NCI-H2227 (cell line): Measurements from ENCODE around the gene APOBEC3H.

Experiments used
- DNase-seq: peaks from one replicate; lab custom pipeline; 2025; ENCODE audit not compliant: unreplicated experiment; lab: John Stamatoyannopoulos, UW

Gene APOBEC3H

DNA sequence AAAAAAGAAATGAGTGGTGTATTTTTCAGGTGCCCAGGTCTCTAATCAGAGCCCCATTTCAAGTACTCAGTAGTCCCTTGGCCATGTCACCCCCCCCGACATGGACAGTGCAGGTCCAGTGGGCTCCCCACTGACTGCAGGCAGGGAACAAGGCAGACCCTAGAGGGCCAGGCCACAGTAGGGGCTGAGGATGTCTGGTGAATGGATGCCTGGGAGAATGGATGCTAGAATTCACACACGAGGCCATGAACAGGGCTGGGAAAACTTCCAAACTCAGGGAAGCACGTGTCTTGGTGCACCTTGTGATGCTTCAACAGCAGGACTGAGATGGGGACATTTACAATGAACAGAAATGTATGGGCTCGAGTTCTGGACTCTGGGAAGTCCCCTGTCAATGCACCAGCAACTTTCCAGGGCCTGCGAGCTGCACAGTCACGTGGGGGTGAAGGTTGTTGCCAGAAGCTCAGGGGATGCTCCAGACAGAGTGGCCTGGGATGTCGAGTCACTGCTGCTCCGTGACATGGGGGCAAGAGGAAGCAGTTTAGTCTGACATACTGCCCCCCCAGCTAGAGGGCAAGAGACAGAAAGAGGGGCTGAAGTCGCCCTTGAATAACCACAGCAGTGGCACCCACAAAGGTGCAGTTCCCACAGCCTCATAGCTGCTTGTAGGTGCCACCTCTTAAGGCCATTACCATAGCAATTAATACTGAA, 16.8 kb upstream of the APOBEC3H start:
- no peak for DNase-seq

DNA sequence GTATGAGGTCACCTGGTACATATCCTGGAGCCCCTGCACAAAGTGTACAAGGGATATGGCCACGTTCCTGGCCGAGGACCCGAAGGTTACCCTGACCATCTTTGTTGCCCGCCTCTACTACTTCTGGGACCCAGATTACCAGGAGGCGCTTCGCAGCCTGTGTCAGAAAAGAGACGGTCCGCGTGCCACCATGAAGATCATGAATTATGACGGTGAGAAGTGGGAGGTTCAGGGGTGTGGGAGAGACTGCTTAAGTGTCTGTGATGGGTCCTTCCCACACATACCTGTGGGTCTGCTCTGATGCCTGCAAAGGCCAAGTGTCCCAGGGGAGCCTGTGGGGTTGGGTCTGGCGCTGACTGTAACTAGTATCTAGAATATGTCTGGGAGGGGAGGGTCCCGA, 16.0 kb upstream of the APOBEC3H start:
- no peak for DNase-seq

DNA sequence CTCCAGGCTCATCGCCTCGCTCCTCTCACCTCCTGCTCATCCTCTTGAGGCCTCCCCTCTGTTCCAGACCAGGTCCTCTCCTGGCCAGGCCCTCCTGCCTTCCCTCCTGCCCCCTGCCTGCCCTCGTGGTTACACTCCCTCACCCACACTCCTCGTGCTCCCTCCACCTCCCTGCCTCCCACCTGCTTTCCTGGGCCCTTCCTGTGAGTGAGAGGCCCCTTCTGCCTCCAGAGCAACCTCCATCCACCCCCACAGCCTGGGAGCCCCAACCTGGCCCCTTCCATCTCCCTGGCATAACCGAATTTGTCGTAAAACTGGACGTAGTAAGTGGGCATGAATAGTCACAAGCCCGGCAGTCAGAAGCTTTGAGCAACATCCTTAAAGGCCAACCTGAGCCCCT, 15.4 kb upstream of the APOBEC3H start:
- no peak for DNase-seq

DNA sequence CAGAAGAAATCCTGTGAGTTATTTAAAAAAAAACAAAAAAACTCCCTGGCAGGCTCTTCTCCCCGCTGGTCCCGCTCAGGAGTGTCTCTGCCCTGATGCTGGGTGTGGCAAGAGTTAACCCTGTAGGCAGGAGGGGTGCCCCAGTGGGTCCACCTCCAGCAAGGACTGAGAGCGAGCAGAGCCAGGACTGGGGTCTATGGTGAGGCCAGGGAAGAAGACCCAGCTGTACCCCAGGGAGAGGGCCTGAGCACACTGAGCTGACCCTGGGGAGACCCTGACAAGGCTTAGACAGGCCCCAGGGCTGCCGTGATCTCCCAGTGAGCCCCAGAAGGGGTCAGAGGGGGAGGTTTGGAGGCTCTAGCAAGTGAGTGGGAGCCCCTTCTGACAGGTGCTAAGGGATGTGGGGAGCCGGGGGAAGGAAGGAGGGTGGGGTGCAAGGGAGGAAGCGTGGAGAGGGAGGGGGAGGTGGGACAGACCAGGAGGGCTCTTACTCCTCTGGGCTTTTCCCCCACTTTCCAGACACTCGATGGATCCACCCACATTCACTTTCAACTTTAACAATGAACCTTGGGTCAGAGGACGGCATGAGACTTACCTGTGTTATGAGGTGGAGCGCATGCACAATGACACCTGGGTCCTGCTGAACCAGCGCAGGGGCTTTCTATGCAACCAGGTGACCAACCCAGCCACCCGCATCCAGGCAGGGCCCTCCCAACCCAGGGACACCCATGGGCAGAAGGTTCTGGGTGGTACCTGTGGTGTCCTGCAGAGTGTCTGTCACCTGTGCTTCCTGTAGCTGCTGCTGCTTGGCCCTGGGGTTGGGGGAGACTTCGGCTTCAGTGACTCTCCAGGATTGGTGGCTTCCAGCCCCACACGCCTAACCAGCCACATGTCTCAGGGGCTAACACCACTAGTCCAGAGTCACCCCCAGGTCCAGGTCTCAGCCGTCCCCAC, 13.6 kb upstream of the APOBEC3H start:
- DNase-seq, result no peak

DNA sequence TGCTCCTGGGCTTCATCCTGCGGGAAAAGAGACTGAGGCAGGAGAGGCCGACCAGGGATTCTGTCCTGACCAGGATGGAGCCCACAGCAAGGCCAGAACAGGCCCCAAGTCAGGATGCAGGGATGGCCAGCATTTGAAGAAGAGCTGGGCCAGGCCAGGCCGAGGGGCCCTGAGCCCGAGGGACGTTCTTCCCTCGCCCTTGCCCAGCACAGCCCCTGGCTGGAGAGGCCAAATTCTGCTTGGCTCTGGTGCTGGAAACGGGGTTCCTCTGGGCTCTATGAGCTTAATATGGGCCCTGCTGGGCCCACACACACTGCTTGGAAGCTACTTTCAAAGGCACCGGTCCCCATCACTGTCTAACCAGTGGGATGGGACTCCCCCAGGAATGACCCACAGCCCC, 12.4 kb upstream of the APOBEC3H start:
- no peak for DNase-seq

DNA sequence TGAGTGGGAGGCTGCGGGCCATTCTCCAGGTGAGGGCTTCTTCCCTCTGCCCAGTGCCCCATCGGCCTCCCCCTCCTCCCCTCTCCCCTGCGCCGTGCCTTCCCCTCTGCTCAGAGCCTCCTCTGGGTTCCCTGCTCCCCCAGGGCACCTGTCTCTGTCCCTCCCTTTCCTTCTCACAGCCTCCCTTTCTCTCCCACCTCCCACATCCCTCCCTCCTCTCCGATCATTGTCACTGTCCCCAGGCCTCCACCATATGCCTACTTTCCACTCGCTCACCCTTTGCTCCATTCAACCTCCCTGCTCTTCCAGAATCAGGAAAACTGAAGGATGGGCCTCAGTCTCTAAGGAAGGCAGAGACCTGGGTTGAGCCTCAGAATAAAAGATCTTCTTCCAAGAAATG, 9.9 kb upstream of the APOBEC3H start:
- DNase-seq, result no peak

DNA sequence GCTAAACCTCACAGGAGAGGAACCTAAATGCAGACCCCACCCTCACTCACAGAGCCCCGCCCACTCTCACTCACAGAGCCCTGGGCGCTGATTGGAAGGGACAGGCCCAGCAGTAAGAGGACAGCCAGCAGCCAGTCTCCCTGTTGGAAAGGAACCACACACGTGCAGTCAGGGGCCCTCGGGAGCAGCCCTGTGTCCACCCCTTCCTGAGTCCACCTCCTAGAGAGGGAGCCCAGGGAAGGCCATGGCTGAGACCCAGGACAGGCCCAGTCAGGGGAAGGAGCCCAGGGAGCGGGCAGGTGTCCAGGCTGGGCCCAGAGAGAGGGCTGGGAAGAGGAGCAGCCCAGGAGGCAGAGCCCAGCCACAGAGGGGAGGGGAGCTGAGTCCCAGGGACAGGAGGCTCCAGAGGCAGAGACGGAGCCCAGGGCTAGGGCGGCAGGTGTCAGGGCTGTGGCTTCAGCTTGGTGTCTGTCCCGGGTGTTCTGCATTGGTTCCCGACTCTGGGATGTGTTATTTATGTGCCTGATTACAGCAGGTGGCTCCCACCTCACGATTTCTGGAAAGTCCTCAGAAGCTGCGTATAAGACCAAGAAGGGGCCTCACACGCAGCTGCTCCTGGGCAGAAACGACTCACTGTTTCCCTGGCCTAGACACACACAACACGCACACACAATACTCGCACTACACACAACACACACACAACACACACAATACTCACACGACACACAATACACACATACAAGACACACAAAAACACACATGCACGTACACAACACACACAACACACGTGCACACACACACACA, 9.0 kb upstream of the APOBEC3H start:
- no peak for DNase-seq

DNA sequence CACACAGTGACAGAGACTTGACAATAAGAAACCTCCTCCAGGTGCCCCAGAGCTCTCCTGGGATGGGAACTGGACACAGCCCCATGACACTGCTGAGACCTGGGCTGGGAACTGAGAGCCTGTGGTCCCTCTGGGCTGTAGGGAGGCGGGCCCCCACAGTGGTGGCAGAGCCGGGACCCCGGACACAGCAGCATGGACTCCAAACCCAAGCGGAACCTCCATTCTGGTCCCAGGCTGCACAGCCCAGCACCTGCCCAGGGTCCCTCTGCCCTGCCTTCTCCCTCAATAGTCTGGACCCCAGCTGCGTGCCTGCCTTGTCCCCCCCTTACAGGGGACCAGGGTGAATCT, 8.4 kb upstream of the APOBEC3H start:
- no peak for DNase-seq

DNA sequence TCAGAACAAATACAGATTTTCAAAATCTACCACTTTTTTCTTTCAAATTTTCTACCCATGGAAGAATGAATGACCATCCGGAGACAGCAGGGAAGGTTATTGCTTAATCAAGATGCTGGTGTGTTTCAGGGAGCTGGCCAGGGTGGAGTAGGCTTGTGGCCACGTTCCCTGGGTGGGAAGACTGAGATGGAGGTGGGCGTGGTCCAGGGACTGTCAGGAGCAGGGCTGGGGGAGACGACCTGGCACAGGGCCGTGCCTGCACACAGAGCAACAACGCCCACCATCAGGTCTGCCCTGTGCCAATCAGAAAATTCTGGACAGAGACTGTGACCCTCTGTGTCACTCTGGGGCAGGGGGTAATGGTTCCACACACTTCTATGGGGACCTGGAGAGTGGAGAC, 7.1 kb upstream of the APOBEC3H start:
- no peak for DNase-seq

DNA sequence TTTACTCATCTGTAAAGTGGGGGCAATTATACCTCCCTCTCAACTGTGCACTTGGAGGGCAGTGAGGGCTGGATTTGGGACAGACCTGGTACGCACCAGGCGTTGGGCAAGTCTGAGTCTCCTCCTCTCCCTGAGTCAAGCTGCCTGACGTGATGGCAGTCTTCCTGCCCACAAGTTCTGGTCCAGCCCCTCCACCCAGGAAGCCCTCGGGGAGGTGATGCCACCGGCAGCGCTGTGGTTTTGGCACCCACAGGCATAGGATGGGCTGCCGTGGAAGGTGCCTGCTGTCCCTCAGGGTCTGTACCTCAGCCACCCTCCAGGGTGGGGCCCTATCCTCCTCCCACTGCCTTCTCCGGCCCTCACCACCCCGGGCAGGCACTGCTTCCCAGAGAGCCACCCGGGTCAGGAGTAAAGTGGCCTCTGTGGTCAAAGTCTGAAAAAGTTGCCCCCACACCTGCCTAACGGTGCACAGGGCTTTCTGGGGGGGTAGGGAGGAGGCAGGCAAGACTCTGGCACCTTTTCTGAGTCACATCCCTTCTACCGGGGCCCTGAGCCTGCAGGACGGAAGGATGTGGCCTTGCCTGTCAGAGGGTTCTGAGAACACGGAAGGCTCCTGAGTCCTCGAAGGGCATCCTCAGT, 6.5 kb upstream of the APOBEC3H start:
- DNase-seq, result no peak

DNA sequence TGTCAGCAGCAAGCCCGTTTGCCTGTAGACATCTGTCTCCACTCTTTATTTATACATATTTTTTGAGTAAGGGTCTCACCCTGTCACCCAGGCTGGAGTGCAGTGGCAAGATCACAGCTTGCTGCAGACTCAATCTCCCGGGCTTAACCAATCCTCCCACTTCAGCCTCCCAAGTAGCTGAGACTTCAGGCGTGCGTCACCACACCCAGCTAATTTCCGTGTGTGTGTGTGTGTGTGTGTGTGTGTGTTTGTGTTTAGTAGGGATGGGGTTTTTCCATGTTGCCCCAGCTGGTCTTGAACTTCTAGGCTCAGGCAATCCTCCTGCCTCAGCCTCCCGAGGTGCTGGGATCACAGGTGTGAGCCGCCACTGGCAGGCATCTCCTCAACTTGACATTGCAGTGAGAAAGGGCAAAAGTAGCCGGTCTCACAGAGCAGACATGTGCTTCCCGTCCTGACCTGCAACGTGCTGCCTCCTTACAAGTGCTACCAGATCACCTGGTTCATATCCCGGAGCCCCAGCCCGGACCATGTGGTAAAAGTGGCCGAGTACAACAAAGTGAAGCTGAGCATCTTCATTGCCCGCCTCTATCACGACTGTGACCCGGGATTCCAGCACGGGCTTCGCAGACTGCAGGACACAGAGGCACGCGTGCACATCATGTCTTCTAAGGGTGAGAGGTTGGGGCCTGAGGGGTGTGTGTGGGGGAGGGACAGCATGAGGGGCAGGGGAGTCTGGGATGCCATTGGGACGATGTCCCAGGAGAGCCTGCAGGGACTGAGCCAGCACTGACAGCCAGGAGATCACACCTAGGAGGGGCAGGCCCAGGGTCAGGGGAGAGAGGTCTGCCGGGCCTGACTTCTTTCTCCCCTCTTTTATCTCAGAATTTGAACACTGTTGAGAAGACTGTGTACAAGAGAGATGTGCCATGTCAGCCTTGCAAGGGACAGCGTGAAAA, 5.6 kb upstream of the APOBEC3H start:
- no peak for DNase-seq

DNA sequence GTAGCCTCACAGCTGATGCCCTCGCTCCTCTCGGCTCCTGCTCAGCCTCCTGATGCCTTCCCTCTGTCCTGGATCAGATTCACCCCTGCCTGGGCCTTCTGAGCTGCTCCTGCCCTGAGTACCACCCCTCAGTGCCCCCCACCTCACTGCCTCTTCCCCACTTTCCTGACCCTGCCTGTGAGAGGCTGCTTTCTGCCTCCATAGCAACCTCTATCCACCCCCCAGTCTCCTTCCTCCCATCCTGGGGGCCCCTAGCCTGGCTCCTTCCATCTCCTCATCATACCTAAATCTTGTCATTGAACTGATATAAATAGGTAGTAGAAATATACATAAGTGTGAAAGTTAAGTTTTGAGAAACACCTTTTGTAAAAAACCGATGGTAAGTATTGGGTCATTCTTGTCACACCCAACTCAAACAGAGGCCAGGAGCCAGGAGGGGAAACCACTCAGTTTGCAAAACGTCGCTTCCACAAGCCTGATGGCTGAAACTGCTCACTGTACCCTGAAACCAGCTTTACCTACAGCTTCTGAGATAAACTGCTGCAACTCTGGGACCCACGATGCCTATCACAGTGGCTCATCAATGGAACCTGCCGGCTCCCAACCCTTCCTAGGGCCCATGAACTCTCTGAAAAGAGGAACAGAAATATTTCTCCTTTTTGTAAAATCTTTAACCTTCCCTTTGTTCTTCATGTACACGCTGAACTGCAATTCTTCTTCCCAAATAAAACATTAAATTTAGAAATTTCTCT, 4.8 kb upstream of the APOBEC3H start:
- no peak for DNase-seq

DNA sequence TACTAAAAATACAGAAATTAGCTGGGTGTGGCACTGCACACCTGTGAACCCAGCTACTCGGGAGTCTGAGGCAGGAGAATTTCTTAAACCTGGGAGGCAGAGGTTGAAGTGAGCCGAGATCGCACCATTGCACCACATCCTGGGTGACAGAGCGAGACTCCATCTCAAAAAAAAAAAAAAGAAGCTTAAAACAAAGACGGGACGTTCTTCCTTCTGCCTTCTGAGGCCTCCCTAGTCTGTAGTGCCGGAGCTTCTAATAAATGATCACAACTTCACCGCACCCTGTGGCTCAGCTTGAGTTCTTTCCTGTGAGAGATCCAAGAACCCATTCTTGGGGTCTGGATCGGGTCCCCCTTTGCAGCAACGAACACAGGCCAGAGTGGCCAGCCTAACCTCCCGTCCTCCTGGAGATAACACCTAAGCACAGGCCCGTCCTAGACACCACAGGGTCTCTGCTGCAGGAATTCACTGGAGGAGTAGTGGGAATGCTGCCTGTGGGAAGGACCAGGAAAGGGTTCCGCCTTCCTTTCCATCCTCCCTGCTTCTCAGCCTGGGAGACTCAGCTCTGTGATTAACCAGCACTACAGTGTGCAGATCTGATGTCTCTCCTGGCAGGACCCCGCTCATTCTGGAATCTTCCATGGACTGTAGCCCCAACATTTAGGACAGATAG, 2.2 kb upstream of the APOBEC3H start:
- no peak for DNase-seq

DNA sequence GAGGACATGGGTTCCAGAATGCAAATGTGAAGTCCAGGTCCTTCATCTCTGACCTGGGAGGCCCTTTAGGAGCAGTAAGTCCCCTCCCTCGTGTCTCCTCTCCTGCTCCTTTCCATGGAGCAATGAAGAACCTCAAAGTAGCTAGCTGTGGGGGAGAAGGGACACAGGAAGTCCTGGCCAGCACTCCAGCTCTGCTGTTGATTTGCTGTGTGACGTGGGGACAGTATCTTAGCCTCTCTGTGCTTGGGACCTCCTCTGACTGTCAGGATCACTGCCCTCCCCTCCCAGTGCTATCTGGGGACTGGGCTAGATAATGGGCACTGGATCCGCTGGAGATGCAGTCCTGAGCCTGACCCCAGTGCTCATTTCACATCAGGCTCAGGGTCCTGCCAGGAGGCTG, 1.1 kb upstream of the APOBEC3H start:
- DNase-seq, result no peak

DNA sequence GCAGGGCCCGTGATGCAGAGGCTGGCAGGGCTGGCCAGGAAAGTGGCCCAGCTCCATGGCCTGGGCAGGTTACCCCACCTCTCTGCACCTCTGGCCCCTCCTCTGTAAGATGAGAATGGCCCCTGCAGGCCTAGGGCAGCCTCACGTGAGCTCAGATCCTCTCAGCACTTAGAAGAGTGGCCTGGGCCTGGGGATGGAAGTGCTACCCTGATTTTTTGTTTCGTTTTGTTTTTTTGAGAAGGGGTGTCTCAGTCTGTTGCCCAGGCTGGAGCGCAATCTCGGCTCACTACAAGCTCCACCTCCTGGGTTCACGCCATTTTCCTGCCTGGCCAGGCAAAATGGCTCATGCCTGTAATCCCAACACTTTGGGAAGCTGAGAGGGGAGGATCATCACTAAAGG, 982 bp downstream of the APOBEC3H start:
- no peak for DNase-seq

DNA sequence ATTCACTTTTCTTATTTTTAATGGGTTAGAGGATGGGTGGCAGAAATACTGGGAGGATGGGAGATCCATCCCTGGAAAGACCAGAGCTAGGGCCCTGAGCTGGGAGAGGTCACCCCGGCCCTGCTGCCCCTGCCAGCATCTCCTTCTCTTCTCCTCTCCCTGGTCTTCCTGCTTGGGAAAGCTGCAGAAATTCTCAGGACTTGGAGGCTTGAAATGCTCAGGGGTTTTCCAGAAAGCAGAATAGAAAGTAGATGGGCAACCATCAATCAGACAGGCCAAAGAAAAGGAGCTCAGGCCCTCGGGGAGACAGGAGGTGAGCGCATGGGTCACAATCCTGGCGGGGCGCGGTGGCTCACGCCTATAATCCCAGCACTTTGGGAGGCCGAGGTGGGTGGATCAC, 1.5 kb downstream of the APOBEC3H start:
- DNase-seq, result no peak

DNA sequence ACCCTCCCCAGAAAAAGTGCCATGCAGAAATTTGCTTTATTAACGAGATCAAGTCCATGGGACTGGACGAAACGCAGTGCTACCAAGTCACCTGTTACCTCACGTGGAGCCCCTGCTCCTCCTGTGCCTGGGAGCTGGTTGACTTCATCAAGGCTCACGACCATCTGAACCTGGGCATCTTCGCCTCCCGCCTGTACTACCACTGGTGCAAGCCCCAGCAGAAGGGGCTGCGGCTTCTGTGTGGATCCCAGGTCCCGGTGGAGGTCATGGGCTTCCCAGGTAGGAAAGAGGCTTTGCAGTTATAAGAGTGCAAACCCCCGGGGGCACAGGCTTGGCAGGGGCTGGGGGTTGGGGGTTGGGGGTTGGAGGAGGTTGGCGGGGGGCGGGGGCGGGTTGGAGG, 4.2 kb downstream of the APOBEC3H start:
- no peak for DNase-seq

DNA sequence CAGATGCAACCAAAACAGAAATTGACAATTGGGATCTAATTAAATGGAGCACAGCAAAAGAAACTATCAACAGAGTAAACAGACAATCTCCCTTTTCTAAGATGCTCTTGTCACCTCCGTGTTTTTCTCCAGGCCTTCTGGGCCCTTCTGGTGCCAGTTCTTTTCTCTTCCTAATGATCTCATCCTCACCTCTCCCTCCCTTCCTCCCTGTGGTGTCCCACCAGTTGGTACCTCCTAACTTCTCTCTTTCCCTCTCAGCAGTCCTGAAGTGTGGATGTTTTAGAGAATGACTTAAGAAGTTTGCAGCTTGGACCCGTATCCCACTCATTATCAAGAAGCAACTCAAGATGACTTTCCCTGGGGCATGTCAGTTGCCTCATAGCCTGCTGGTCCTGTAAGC, 6.4 kb downstream of the APOBEC3H start:
- DNase-seq, result no peak

DNA sequence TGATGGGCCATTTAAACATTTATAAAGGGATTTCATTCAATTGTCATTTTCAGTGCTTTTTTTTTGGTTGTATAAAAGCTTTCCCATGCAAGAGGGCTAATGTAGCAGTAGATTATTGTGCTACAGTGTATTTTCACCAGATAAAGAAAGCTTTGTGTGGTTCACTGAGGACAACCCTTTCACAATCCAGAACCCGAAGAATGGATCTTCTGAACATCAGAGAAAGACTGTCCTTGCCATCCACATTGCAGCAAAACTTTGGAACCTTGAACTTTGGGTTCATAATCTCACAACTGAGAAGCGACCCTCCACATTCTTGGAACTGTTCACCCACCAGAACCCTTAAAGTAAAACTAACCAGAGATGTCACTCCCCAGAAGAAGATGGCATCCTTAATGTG, 9.3 kb downstream of the APOBEC3H start:
- DNase-seq, result no peak
